Mucosa of descending colon (tissue), 3 donors: Measurements from ENCODE around the gene NME3. TPM values are rescaled to one million over a fixed set of nuclear protein-coding genes. Genes with fewer than 3 reads are reported as not detected.

Source experiments
- ATAC-seq: fragments of 200-7000 bp; cut with Tn5 transposase; one replicate; pipeline ENCODE4 v1.9.1; 2020; ENCODE audit warnings: mild to moderate bottlenecking, moderate library complexity
- DNase-seq, 3 donors: peaks; one replicate each; pipeline ENCODE4 v3.0.0-alpha.2; 2020
- H3K36me3 ChIP-seq: fragments of 200-600 bp; one replicate; pipeline ENCODE4 v1.8.0; 2021; ENCODE audit warnings: low read depth, mild to moderate bottlenecking
- H3K4me1 ChIP-seq: fragments of 200-600 bp; one replicate; pipeline ENCODE4 v1.8.0; 2021; ENCODE audit warnings: low read depth, mild to moderate bottlenecking
- H3K4me3 ChIP-seq: fragments of 200-600 bp; one replicate; pipeline ENCODE4 v1.8.0; 2021; ENCODE audit warnings: mild to moderate bottlenecking
- H3K9me3 ChIP-seq: fragments of 200-600 bp; one replicate; pipeline ENCODE4 v1.8.0; 2021; ENCODE audit warnings: mild to moderate bottlenecking
- CTCF ChIP-seq: fragments of 200-600 bp; IDR thresholded peaks from one replicate; pipeline ENCODE4 v1.8.0; 2022; ENCODE audit warnings: antibody characterized with exemption, mild to moderate bottlenecking
- intact Hi-C, 2 donors: fragments of 100-400 bp; cut with DNase I in 1 of 2; cut with micrococcal nuclease in 1 of 2; formaldehyde crosslinking; loops; one replicate each; pipeline versions ENCODE4 v1.11.0 to v1.11.1; 2022; cut with DNase I, micrococcal nuclease
- total RNA-seq, 3 donors: library from RNA; stranded (reverse); fragmentation: NEBNext Ultra II Directional in 2 of 3; extraction: Animal tissue kit (Norgen Biotek cat#: 25700) in 2 of 3; gene quantifications; one replicate each; pipeline versions ENCODE4 v1.2.1 to v1.2.4, GENCODE V29; 2021 to 2023
- donor health status: DM: no; HTN: no; CAD: no; lungs with moderate emphysema.
- donor health status: DM: no; HTN: no; CAD: no.
- donor health status: DM: no; HTN: yes; CAD: no.

NME3 gene
- total RNA-seq, 3 donors from 2014 or later, result 49.1 to 66.0 (median 56.0) TPM

- no peak for TF ChIP-seq CTCF
These were observed 26.0 kb downstream of the NME3 start for GRCh38 chr16:1745181-1745899.

GRCh38 chr16:1744338-1744840 lies 27.0 kb downstream of the NME3 start:
- no peak for ATAC-seq
- H3K4me1 ChIP-seq, result no peaks in the 10 kb centered on the region
- H3K4me3 ChIP-seq, result no peak overlapping the region
- intact Hi-C loops, result no loop called here
- no peak for DNase-seq
- TF ChIP-seq CTCF, result no peak
- H3K9me3 ChIP-seq, result no peaks in the 10 kb centered on the region
- peaks cover 9% of the 10 kb centered on the region for H3K36me3 ChIP-seq

More at GRCh38 chr16:1745181-1745899, 26.0 kb downstream of the NME3 start:
- no peaks in the 10 kb centered on the region for H3K4me1 ChIP-seq
- peaks cover 9% of the 10 kb centered on the region for H3K36me3 ChIP-seq
- intact Hi-C loops, result no loop called here
- ATAC-seq, result no peak
- no peaks in the 10 kb centered on the region for H3K9me3 ChIP-seq
- H3K4me3 ChIP-seq, result no peak overlapping the region
- DNase-seq, result no peak

GRCh38 chr16:1743376-1744337 lies 27.7 kb downstream of the NME3 start:
- H3K9me3 ChIP-seq, result no peaks in the 10 kb centered on the region
- TF ChIP-seq CTCF, result no peak
- intact Hi-C loops, result no loop called here
- no peaks in the 10 kb centered on the region for H3K4me1 ChIP-seq
- H3K4me3 ChIP-seq, result no peak overlapping the region
- no peak for DNase-seq
- H3K36me3 ChIP-seq, result peaks cover 9% of the 10 kb centered on the region
- no peak for ATAC-seq

GRCh38 chr16:1741553-1742165 lies 29.7 kb downstream of the NME3 start:
- intact Hi-C loops, result no loop called here
- no peaks in the 10 kb centered on the region for H3K36me3 ChIP-seq
- ATAC-seq (no peak), DNase-seq (no peak)
- H3K9me3 ChIP-seq, result no peaks in the 10 kb centered on the region
- H3K4me1 ChIP-seq, result no peaks in the 10 kb centered on the region
- no peak overlapping the region for H3K4me3 ChIP-seq
- TF ChIP-seq CTCF, result no peak

GRCh38 chr16:1740781-1741490 lies 30.4 kb downstream of the NME3 start:
- H3K36me3 ChIP-seq, result no peaks in the 10 kb centered on the region
- no peak for TF ChIP-seq CTCF
- intact Hi-C loops, result no loop called here
- no peak overlapping the region for H3K4me3 ChIP-seq
- H3K9me3 ChIP-seq, result no peaks in the 10 kb centered on the region
- DNase-seq, result no peak
- no peaks in the 10 kb centered on the region for H3K4me1 ChIP-seq
- ATAC-seq, result no peak
